ENCODE measurements around the gene ACACA.

ACACA gene

DNA sequence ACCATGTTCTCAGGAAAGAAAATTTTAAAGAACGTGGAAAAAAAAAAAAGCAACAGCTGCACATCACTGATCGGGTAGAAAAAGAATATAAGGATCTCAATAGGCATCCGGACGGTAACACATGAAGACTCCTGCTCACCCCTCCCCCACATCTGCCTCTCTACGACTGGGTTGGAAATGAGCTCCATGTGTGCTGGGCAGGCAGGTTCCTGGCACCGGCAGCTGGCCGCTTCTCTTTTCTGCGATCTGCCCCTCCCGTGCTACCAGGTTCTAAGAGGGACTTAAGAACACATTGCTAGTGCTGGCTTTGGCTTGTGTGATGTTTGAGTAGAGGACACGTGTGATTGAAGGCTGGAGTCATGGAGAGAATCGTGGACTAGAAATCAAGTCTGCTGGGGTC is 342.4 kb downstream of the ACACA start:
- no peak overlapping the region for H3K4me3 ChIP-seq (ENCODE audit: low read depth, low read length)
- TF ChIP-seq CTCF (IDR thresholded peaks at IDR 0.05; ENCODE audit: low read depth, low read length, missing control alignments), result no peak

DNA sequence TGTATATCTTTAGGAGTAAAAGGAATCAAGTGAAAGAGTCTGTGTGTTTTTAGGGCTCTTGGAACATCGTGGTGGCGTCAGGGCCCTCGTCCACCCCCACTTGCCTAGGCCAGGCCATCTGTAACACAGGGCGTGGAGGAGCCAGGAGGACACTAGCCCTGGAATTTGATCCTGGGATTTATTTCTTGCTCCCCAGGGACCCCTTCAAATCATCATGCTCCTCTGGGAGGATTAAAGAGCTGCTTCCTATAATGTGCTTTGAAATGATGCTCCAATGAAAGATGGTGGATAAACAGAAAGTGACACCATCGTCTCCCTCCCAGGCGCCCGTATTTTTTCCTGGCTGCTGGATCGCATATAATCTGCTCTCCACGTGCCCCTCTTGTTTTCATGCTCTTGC is 344.6 kb downstream of the ACACA start:
- H3K4me3 ChIP-seq (ENCODE audit: low read depth, low read length), result no peak overlapping the region
- no peak for TF ChIP-seq CTCF (IDR thresholded peaks at IDR 0.05; ENCODE audit: low read depth, low read length, missing control alignments)
- no peak for DNase-seq (ENCODE audit: low read depth)

More for the DNA sequence above, 342.4 kb downstream of the ACACA start:
- no peak for DNase-seq (ENCODE audit: low read depth)

DNA sequence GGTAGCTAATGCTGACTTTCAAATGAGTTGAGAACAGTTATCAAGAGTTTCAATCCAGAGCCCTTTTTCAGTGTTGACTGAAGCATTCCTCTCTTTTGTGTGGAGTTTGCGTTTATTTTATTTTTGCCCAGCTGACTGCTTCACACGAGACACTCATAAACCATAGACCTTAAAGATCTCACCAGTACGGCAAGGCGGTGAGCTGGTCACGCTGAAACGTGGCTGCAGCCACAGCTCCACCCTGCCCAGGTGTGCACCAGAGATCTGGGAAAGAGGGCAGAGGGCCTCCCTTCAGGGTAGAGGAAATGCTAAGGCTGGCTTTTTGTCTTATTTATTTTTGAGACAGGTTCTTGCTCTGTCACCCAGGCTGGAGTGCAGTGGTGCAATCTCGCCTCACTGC is 345.7 kb downstream of the ACACA start:
- DNase-seq (ENCODE audit: low read depth), result no peak
- no peak for TF ChIP-seq CTCF (IDR thresholded peaks at IDR 0.05; ENCODE audit: low read depth, low read length, missing control alignments)
- no peak overlapping the region for H3K4me3 ChIP-seq (ENCODE audit: low read depth, low read length)

- DNase-seq (ENCODE audit: low read depth), result no peak
- no peak overlapping the region for H3K4me3 ChIP-seq (ENCODE audit: low read depth, low read length)
- TF ChIP-seq CTCF (IDR thresholded peaks at IDR 0.05; ENCODE audit: low read depth, low read length, missing control alignments), result no peak
Observed at GRCh38 chr17:37060094-37060493, 346.5 kb downstream of the ACACA start.

- no peak for TF ChIP-seq CTCF (IDR thresholded peaks at IDR 0.05; ENCODE audit: low read depth, low read length, missing control alignments)
- no peak overlapping the region for H3K4me3 ChIP-seq (ENCODE audit: low read depth, low read length)
- DNase-seq (ENCODE audit: low read depth), result no peak
Observed at GRCh38 chr17:37059493-37059892, 347.1 kb downstream of the ACACA start.

DNA sequence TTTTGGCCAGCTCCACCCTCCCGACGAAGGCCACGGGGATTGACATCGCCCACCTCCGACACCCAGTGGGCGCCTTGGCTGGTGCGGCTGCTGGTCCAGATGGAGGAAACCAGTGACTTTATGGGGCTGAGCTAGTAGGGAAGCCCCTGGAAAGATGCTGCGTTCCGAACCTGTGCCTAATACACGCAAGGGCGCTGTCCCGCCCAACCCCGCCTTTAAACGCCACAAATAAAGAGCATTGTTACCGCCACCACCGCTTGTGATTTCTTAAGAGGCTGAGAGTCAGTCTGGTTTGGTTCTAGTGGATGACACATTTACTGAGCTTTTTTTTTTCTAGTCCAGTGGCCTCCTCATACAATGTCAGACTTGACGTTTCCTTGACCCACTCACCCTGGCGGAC is 350.0 kb downstream of the ACACA start:
- TF ChIP-seq CTCF (IDR thresholded peaks at IDR 0.05; ENCODE audit: low read depth, low read length, missing control alignments), result no peak
- no peak for DNase-seq (ENCODE audit: low read depth)
- no peak overlapping the region for H3K4me3 ChIP-seq (ENCODE audit: low read depth, low read length)

- H3K4me3 ChIP-seq (ENCODE audit: low read depth, low read length), result no peak overlapping the region
- no peak for TF ChIP-seq CTCF (IDR thresholded peaks at IDR 0.05; ENCODE audit: low read depth, low read length, missing control alignments)
- no peak for DNase-seq (ENCODE audit: low read depth)
Observed at GRCh38 chr17:37054894-37055293, 351.7 kb downstream of the ACACA start.

All from GM12864 (cell line).